Measurements from ENCODE around the gene PARD6G.

DNA sequence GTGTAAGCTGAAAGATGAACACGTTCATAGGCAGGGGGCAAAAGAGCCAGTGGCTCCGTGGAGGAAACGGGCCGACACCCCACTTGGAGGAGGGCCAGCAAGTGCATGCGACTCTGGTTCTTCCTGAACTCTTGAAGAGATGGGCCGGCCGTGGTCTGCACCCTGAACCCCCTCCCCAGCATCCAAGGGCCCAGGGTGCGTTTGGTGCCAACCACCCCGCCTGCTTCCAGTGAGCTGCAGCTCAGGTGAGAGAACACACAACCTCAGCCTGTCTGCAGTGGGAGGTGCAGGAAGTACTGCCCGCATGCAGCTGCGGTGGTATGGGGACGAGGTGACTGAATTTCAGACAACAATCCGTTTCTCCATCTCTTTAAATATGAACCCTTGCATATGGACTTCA, 79.4 kb downstream of the PARD6G start:
- TF ChIP-seq POLR2AphosphoS5 (IDR thresholded peaks at IDR 0.05; ENCODE audit: low read depth) (no peak), JUNB (IDR thresholded peaks at IDR 0.05; ENCODE audit: unreplicated experiment) (no peak), REST (IDR thresholded peaks at IDR 0.05; ENCODE audit: unreplicated experiment) (no peak), NANOG (IDR thresholded peaks at IDR 0.05; ENCODE audit: borderline replicate concordance) (no peak), EZH2 (IDR thresholded peaks at IDR 0.05; ENCODE audit: low read depth, unreplicated experiment) (no peak), CREB1 (CRISPR knock-in tag; IDR thresholded peaks at IDR 0.05; ENCODE audit: low read depth) (no peak), ZNF331 (CRISPR knock-in tag; IDR thresholded peaks at IDR 0.05; ENCODE audit: low read depth) (no peak), EZH2phosphoT487 (IDR thresholded peaks at IDR 0.05; ENCODE audit: unreplicated experiment) (no peak), STAT1 (IDR thresholded peaks at IDR 0.05; ENCODE audit: unreplicated experiment) (no peak), ZNF114 (CRISPR knock-in tag; IDR thresholded peaks at IDR 0.05) (no peak), ETS1 (IDR thresholded peaks at IDR 0.05) (no peak)
- TF ChIP-seq, protein P1, sequence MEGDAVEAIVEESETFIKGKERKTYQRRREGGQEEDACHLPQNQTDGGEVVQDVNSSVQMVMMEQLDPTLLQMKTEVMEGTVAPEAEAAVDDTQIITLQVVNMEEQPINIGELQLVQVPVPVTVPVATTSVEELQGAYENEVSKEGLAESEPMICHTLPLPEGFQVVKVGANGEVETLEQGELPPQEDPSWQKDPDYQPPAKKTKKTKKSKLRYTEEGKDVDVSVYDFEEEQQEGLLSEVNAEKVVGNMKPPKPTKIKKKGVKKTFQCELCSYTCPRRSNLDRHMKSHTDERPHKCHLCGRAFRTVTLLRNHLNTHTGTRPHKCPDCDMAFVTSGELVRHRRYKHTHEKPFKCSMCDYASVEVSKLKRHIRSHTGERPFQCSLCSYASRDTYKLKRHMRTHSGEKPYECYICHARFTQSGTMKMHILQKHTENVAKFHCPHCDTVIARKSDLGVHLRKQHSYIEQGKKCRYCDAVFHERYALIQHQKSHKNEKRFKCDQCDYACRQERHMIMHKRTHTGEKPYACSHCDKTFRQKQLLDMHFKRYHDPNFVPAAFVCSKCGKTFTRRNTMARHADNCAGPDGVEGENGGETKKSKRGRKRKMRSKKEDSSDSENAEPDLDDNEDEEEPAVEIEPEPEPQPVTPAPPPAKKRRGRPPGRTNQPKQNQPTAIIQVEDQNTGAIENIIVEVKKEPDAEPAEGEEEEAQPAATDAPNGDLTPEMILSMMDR (conservative IDR thresholded peaks at IDR 0.05; ENCODE audit: low read depth in 2 of 2) = no peak
